ENCODE data around the gene C12orf42. TPM values are rescaled to one million over a fixed set of nuclear protein-coding genes. Genes with fewer than 3 reads are reported as not detected.
A peak's percentile ranks its signal among the peaks of the same experiment; 100 is the strongest.

C12orf42 gene
- total and polyA plus RNA-seq, 10 of the 15 experiments (the other 5 are each of a cell fraction or from before 2014, with no cell fraction given): 1.4 to 7.0 (median 2.4) TPM

- TF ChIP-seq ELK1 (IDR thresholded peaks at IDR 0.05; ENCODE audit: low read depth, low read length) (no peak), ZBED1 (IDR thresholded peaks at IDR 0.05; ENCODE audit: borderline replicate concordance) (peak; percentile 78), TCF12 (IDR thresholded peaks at IDR 0.05; ENCODE audit: low read depth, low read length) (peak; percentile 63), KDM1A (IDR thresholded peaks at IDR 0.05; ENCODE audit: borderline replicate concordance) (no peak), ATF2 (IDR thresholded peaks at IDR 0.05; ENCODE audit: low read length) (peak; percentile 85), EZH2 (IDR thresholded peaks at IDR 0.05; ENCODE audit: borderline replicate concordance, control insufficient read depth, low read depth, low read length) (no peak), MLLT1 (IDR thresholded peaks at IDR 0.05) (peak; percentile 83), HSF1 (IDR thresholded peaks at IDR 0.05; ENCODE audit: low read depth, low read length) (no peak), BMI1 (IDR thresholded peaks at IDR 0.05; ENCODE audit: borderline replicate concordance) (peak; percentile 51; the same call in 1 of the 2 replicates), SUPT20H (IDR thresholded peaks at IDR 0.05; ENCODE audit: borderline replicate concordance, control insufficient read depth, low read depth, low read length) (no peak), NFXL1 (IDR thresholded peaks at IDR 0.05; ENCODE audit: borderline replicate concordance) (no peak), MTA3 (IDR thresholded peaks at IDR 0.05; ENCODE audit: borderline replicate concordance, low read length) (peak; percentile 58; the same call in 1 of the 2 replicates), KLF5 (IDR thresholded peaks at IDR 0.05; ENCODE audit: partially characterized antibody) (no peak), MTA2 (IDR thresholded peaks at IDR 0.05; ENCODE audit: low read depth) (peak; percentile 95), IKZF2 (IDR thresholded peaks at IDR 0.05) (peak; percentile 95), CREM (IDR thresholded peaks at IDR 0.05; ENCODE audit: low read depth) (peak; percentile 86), PML (IDR thresholded peaks at IDR 0.05; ENCODE audit: low read length) (peak; percentile 33; the same call in 1 of the 2 replicates), POU2F2 (IDR thresholded peaks at IDR 0.05; ENCODE audit: borderline replicate concordance, low read depth, low read length) (peak; percentile 53; the same call in 1 of the 3 replicates), CTCF (IDR thresholded peaks at IDR 0.05 in 2 of 3, conservative IDR thresholded peaks at IDR 0.05 in 1 of 3; ENCODE audit: control insufficient read depth in 2 of 3, extremely low read depth in 1 of 3, insufficient read depth in 1 of 3, low read depth in 3 of 3, low read length in 3 of 3) (no peak), ZSCAN29 (IDR thresholded peaks at IDR 0.05) (no peak), GABPA (IDR thresholded peaks at IDR 0.05; ENCODE audit: low read depth) (0 out of 2 replicates have a peak, but pooled peaks have one; percentile 44), DPF2 (IDR thresholded peaks at IDR 0.05) (peak; percentile 94), ZNF24 (IDR thresholded peaks at IDR 0.05) (0 out of 2 replicates have a peak, but pooled peaks have one; percentile 20), NFYB (IDR thresholded peaks at IDR 0.05; ENCODE audit: insufficient read depth, low read depth, low read length) (no peak), BRCA1 (IDR thresholded peaks at IDR 0.05; ENCODE audit: low read depth, low read length) (no peak)
Observed at GRCh38 chr12:103279444-103279843, 216.3 kb downstream of the C12orf42 start (continued).

Measured in GM12878 (cell line).